HepG2 (cell line): ENCODE measurements around the gene PBX1. TPM values are rescaled to one million over a fixed set of nuclear protein-coding genes. Genes with fewer than 3 reads are reported as not detected.

Experiments
- ATAC-seq: fragments of 200-7000 bp; cut with Tn5 transposase; 3 replicates; pipeline ENCODE4 v1.9.1; 2020; ENCODE audit warnings: mild to moderate bottlenecking, moderate library complexity
- BruUV-seq: library from RNA; stranded (reverse); fragments of 400-500 nt; replicated peaks from 2 replicates; lab custom pipeline; 2021; lab: Mats Ljungman, UMichigan
- CTCF ChIA-PET: fragments of 300-600 bp; formaldehyde crosslinking; extraction: SDS; loops from one replicate; lab custom pipeline; 2021; ENCODE audit warnings: low total read pairs, inconsistent platforms, low intra/inter-chr PET ratio; lab: Yijun Ruan, JAX
- POLR2A ChIA-PET: fragments of 350-600 bp; sonication (Branson Sonifier 250); formaldehyde crosslinking; loops from one replicate; lab custom pipeline; 2020; ENCODE audit warnings: antibody characterized with exemption, inconsistent platforms; lab: Yijun Ruan, JAX
- DNase-seq: peaks from one replicate; pipeline ENCODE4 v3.0.0-alpha.2; 2015; ENCODE audit warnings: low spot score
- FAIRE-seq: peaks from 3 replicates; lab custom pipeline; 2011; peaks lifted over from hg19 to GRCh38; lab: Jason Lieb, UNC
- H2AFZ ChIP-seq: one replicate; pipeline ENCODE4 v1.6.1; 2011; ENCODE audit warnings: low read length, inconsistent platforms
- H3K27ac ChIP-seq: fragments of 300-600 bp; 3 replicates; pipeline ENCODE4 v1.8.0; 2011; ENCODE audit warnings: mixed run types, mild to moderate bottlenecking, mixed read lengths, low read length, inconsistent platforms; ENCODE audit not compliant: insufficient read depth; ENCODE audit errors: extremely low read length
- H3K27me3 ChIP-seq, 2 experiments: fragments of 200-600 bp in 1 of 2; 2 replicates in 1 of 2; 3 replicates in 1 of 2; pipeline versions ENCODE4 v1.6.0 to v1.8.0; 2011; ENCODE audit warnings: low read length in 2 of 2, mild to moderate bottlenecking in 2 of 2, moderate library complexity in 2 of 2, inconsistent platforms in 1 of 2; ENCODE audit not compliant: insufficient read depth in 2 of 2, control insufficient read depth in 1 of 2
- H3K36me3 ChIP-seq, 2 experiments: fragments of 200-600 bp in 1 of 2; replicated peaks in 1 of 2; 2 replicates in 1 of 2; 3 replicates in 1 of 2; pipeline versions ENCODE4 v1.5.1 to v1.8.0; 2011; ENCODE audit warnings: low read length in 2 of 2, inconsistent platforms in 1 of 2; ENCODE audit not compliant: insufficient read depth in 2 of 2, control insufficient read depth in 1 of 2
- H3K4me1 ChIP-seq: 2 replicates; pipeline ENCODE4 v1.5.1; 2012; ENCODE audit warnings: low read length, inconsistent platforms; ENCODE audit not compliant: insufficient read depth
- H3K4me2 ChIP-seq: 2 replicates; pipeline ENCODE4 v1.6.0; 2011; ENCODE audit warnings: low read depth, low read length, inconsistent platforms
- H3K4me3 ChIP-seq, 3 experiments: fragments of 200-600 bp in 1 of 3; sonication (generic), shearing (Covaris generic) in 1 of 3; replicated peaks in 1 of 3; 2 replicates each; pipeline ENCODE4 v1.5.1; 2011 to 2016; ENCODE audit warnings: low read length in 3 of 3, inconsistent platforms in 2 of 3, low read depth in 2 of 3, mild to moderate bottlenecking in 2 of 3, control low read depth in 1 of 3, mixed read lengths in 1 of 3; ENCODE audit not compliant: insufficient read depth in 1 of 3
- H3K79me2 ChIP-seq: one replicate; pipeline ENCODE4 v1.6.1; 2011; ENCODE audit warnings: low read length, inconsistent platforms; ENCODE audit not compliant: insufficient read depth
- H3K9ac ChIP-seq: 2 replicates; pipeline ENCODE4 v1.6.0; 2011; ENCODE audit warnings: mild to moderate bottlenecking, low read depth, low read length, inconsistent platforms; ENCODE audit not compliant: insufficient read depth
- H3K9me3 ChIP-seq: 2 replicates; pipeline ENCODE4 v1.5.1; 2012; ENCODE audit warnings: mild to moderate bottlenecking, low read length
- H4K20me1 ChIP-seq: 2 replicates; pipeline ENCODE4 v1.6.0; 2011; ENCODE audit warnings: inconsistent platforms, mild to moderate bottlenecking, low read length, moderate library complexity; ENCODE audit not compliant: insufficient read depth
- FOSL1 ChIP-seq: sonication (generic); formaldehyde crosslinking; IDR thresholded peaks from 2 replicates; pipeline ENCODE4 v1.9.0; 2021; ENCODE audit warnings: missing genetic modification reagents, borderline replicate concordance
- HNRNPUL1 ChIP-seq: fragments of 200-400 bp; formaldehyde crosslinking; IDR thresholded peaks from 2 replicates; pipeline ENCODE4 v1.6.1; 2017; ENCODE audit warnings: low read depth, mild to moderate bottlenecking, low read length, moderate library complexity
- MYPOP ChIP-seq: sonication (generic); formaldehyde crosslinking; IDR thresholded peaks from 2 replicates; pipeline ENCODE4 v1.8.1; 2023; ENCODE audit warnings: mild to moderate bottlenecking, moderate library complexity, missing genetic modification reagents
- NBN ChIP-seq: fragments of 450-650 bp; conservative IDR thresholded peaks from 2 replicates; pipeline ENCODE4 v1.6.1; 2017
- ZBTB2 ChIP-seq: sonication (generic); formaldehyde crosslinking; IDR thresholded peaks from 2 replicates; pipeline ENCODE4 v1.8.0; 2022; ENCODE audit warnings: low read depth, missing genetic modification reagents
- ZMYM4 ChIP-seq: sonication (generic); formaldehyde crosslinking; IDR thresholded peaks from 2 replicates; pipeline ENCODE4 v1.8.1; 2023; ENCODE audit warnings: mild to moderate bottlenecking, missing genetic modification reagents
- ZNF256 ChIP-seq: sonication (generic); formaldehyde crosslinking; conservative IDR thresholded peaks from 2 replicates; pipeline ENCODE4 v1.4.0; 2020; ENCODE audit warnings: missing genetic modification reagents
- ZNF292 ChIP-seq: sonication (generic); formaldehyde crosslinking; IDR thresholded peaks from 2 replicates; pipeline ENCODE4 v1.8.1; 2022; ENCODE audit warnings: mild to moderate bottlenecking, low read depth, missing genetic modification reagents, borderline replicate concordance
- ZNF331 ChIP-seq: sonication (generic); formaldehyde crosslinking; IDR thresholded peaks from 2 replicates; pipeline ENCODE4 v1.4.0; 2020; ENCODE audit warnings: missing genetic modification reagents
- ZNF335 ChIP-seq: sonication (generic); formaldehyde crosslinking; IDR thresholded peaks from 2 replicates; pipeline ENCODE4 v1.4.0; 2020; ENCODE audit warnings: missing genetic modification reagents
- ZNF431 ChIP-seq: sonication (generic); formaldehyde crosslinking; IDR thresholded peaks from 2 replicates; pipeline ENCODE4 v1.9.0; 2022; ENCODE audit warnings: missing genetic modification reagents, low read depth, mild to moderate bottlenecking, borderline replicate concordance
- ZNF724P ChIP-seq: sonication (generic); formaldehyde crosslinking; IDR thresholded peaks from 2 replicates; pipeline ENCODE4 v1.8.0; 2022; ENCODE audit warnings: missing genetic modification reagents, borderline replicate concordance
- WGBS: methylation state at CpG from one replicate; pipeline ENCODE4 v1.1.6; 2017; ENCODE audit warnings: low lambda C conversion rate; 5-methylcytosine and 5-hydroxymethylcytosine counted together
- in situ Hi-C: cut with HindIII; loops from 2 replicates; pipeline ENCODE4 v1.10.0; 2017; ENCODE audit warnings: low pct_unique_long_range_greater_than_20kb; ENCODE audit not compliant: extremely low pct_ligation_motif_present
- intact Hi-C: fragments of 100-400 bp; cut with micrococcal nuclease; formaldehyde crosslinking; loops from one replicate; pipeline ENCODE4 v1.10.0; 2022; ENCODE audit not compliant: unreplicated experiment
- polyA plus RNA-seq, 8 experiments: library from polyadenylated mRNA; depleted of rRNA in 3 of 8; stranded (reverse) in 7 of 8; unstranded in 1 of 8; fragments of >200 nt; fragmentation: Illumina TruSeq in 4 of 8; extraction: Trizol in 4 of 8; gene quantifications; 2 replicates each; pipeline versions ENCODE4 v1.2.1 to v1.2.3, GENCODE V29; 2011 to 2016; ENCODE audit warnings: low read depth in 4 of 8, missing spikeins in 1 of 8, mixed read lengths in 1 of 8; ENCODE audit not compliant: insufficient read depth in 1 of 8
- total RNA-seq, 5 experiments: library from RNA; depleted of rRNA; stranded (reverse); fragments of >200 nt; fragmentation: Illumina TruSeq; extraction: Trizol; gene quantifications; 2 replicates each; pipeline ENCODE4 v1.2.3, GENCODE V29; 2016; ENCODE audit warnings: low read depth in 1 of 5
- TF ChIP-seq, protein P1 (sequence below): sonication (generic); formaldehyde crosslinking; IDR thresholded peaks from 2 replicates; pipeline ENCODE4 v1.8.0; 2022; ENCODE audit warnings: mild to moderate bottlenecking, missing genetic modification reagents, moderate library complexity

The PBX1 gene
- total and polyA plus RNA-seq, 2 of the 13 experiments (the other 11 are each of a cell fraction or from before 2014, with no cell fraction given) = 0.24 TPM; not detected in 1

DNA sequence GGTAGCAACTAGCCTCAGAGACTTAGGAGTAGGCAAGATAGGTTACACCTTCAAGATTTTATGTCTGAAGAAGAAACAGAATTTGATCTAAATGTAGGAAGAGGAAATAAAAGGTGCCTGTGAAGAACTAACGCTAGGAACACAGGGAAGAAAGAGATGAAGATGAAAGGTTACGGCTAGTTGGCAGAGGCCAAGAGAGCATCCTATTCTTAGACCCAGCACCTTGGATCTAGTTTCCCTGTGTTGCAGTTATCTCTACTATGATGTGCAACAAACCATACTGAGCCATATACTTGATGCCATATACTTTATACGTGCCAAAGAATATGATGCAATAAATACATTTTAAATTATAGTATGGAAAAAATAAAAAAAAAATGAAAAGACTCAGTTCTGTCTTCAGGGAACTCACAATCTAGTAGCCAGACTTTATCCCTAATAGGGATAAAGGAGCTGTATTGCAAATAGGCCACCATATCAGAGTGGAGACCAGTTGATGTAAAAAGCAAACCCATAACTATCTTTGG is 181.1 kb downstream of the PBX1 start:
- no peak for FAIRE-seq
- POLR2A ChIA-PET = no interaction called here
- intact Hi-C loops = no loop called here

DNA sequence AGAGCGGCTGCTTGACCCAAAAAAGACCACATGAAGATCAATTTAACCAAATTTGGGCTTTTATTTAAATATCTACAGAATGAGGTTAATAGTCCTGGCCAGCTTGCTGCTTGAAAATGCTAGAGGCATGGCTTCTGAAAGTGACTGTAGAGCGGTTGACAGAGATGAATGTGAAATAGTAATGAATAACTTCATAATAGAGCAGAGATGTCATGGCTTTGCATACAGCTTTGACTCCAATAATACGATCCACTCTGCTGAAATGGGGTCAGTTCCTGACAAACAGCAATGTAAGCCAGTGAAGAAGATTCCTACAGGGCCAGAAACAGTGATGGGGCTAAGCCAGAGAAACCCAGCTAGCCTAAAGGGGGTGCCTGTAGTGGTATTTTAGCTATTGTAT is 183.8 kb downstream of the PBX1 start:
- H4K20me1 ChIP-seq = no peaks in the 10 kb centered on the region
- H3K9me3 ChIP-seq = no peaks in the 10 kb centered on the region
- POLR2A ChIA-PET = no interaction called here
- no TSS peak for BruUV-seq
- H3K4me1 ChIP-seq = no peaks in the 10 kb centered on the region
- CTCF ChIA-PET = no interaction called here
- no peaks in the 10 kb centered on the region for H3K27me3 ChIP-seq
- no peak overlapping the region for H2AFZ ChIP-seq
- H3K79me2 ChIP-seq = no peaks in the 10 kb centered on the region
- ATAC-seq (no peak), DNase-seq (no peak), FAIRE-seq (no peak)
- H3K4me2 ChIP-seq = no peak overlapping the region
- in situ Hi-C loops = no loop called here
- no peak overlapping the region for H3K27ac ChIP-seq
- no peak overlapping the region for H3K9ac ChIP-seq
- intact Hi-C loops = no loop called here
- 1% methylated on average over 3 of the region's 3 CpGs for WGBS
- H3K4me3 ChIP-seq = no peak overlapping the region
- H3K36me3 ChIP-seq = no peaks in the 10 kb centered on the region
- TF ChIP-seq ZBTB2 (no peak), HNRNPUL1 (no peak), ZNF724P (CRISPR knock-in tag) (no peak), NBN (no peak), MYPOP (CRISPR knock-in tag) (no peak), ZNF292 (CRISPR knock-in tag) (no peak)
- TF ChIP-seq, protein P1, sequence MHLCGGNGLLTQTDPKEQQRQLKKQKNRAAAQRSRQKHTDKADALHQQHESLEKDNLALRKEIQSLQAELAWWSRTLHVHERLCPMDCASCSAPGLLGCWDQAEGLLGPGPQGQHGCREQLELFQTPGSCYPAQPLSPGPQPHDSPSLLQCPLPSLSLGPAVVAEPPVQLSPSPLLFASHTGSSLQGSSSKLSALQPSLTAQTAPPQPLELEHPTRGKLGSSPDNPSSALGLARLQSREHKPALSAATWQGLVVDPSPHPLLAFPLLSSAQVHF (CRISPR knock-in tag) = no peak

More for the DNA sequence above, 181.1 kb downstream of the PBX1 start:
- 60% methylated on average over 3 of the region's 3 CpGs for WGBS
- H3K9ac ChIP-seq = no peak overlapping the region
- no peak overlapping the region for H3K4me3 ChIP-seq
- no peaks in the 10 kb centered on the region for H3K27me3 ChIP-seq
- no peak overlapping the region for H3K4me2 ChIP-seq
- no peak overlapping the region for H3K27ac ChIP-seq
- no peak overlapping the region for H2AFZ ChIP-seq
- CTCF ChIA-PET = no interaction called here
- BruUV-seq = no TSS peak
- no peaks in the 10 kb centered on the region for H3K36me3 ChIP-seq
- in situ Hi-C loops = no loop called here
- no peaks in the 10 kb centered on the region for H4K20me1 ChIP-seq
- H3K79me2 ChIP-seq = no peaks in the 10 kb centered on the region
- H3K9me3 ChIP-seq = no peaks in the 10 kb centered on the region
- no peak for DNase-seq
- no peak for TF ChIP-seq ZMYM4 (CRISPR knock-in tag)
- no peak for TF ChIP-seq ZNF431
- TF ChIP-seq ZNF331 (CRISPR knock-in tag) = no peak
- TF ChIP-seq ZNF335 (CRISPR knock-in tag) = no peak
- TF ChIP-seq ZNF256 (CRISPR knock-in tag) = no peak
- no peak for TF ChIP-seq FOSL1 (CRISPR knock-in tag)
- ATAC-seq = no peak
- no peaks in the 10 kb centered on the region for H3K4me1 ChIP-seq
